Memory B cell (primary cell): Measurements from ENCODE around the gene KNSTRN.
A peak's percentile ranks its signal among the peaks of the same experiment; 100 is the strongest.

Source experiments
- ATAC-seq: fragments of 150-1000 bp; cut with Tn5 transposase; 2 replicates; pipeline ENCODE4 v1.10.0; 2021; ENCODE audit warnings: low read depth, mild to moderate bottlenecking, moderate library complexity
- DNase-seq, 2 donors: peaks; one replicate each; pipeline ENCODE4 v3.0.0; 2022; ENCODE audit warnings: low spot score in 2 of 2
- H3K27ac Mint-ChIP-seq: one replicate; pipeline ENCODE4 v1.8.0; 2022; ENCODE audit warnings: mild to moderate bottlenecking, moderate library complexity, mixed read lengths
- H3K27me3 Mint-ChIP-seq: one replicate; pipeline ENCODE4 v1.8.0; 2022; ENCODE audit warnings: mixed read lengths
- H3K36me3 Mint-ChIP-seq: one replicate; pipeline ENCODE4 v1.8.0; 2022; ENCODE audit warnings: mild to moderate bottlenecking, mixed read lengths
- H3K4me1 Mint-ChIP-seq: one replicate; pipeline ENCODE4 v1.8.0; 2022; ENCODE audit warnings: mixed read lengths
- H3K4me3 Mint-ChIP-seq: one replicate; pipeline ENCODE4 v1.8.0; 2022; ENCODE audit warnings: mild to moderate bottlenecking, moderate library complexity, mixed read lengths
- H3K9me3 Mint-ChIP-seq: one replicate; pipeline ENCODE4 v1.8.0; 2022; ENCODE audit warnings: mixed read lengths

The KNSTRN gene, protein sequence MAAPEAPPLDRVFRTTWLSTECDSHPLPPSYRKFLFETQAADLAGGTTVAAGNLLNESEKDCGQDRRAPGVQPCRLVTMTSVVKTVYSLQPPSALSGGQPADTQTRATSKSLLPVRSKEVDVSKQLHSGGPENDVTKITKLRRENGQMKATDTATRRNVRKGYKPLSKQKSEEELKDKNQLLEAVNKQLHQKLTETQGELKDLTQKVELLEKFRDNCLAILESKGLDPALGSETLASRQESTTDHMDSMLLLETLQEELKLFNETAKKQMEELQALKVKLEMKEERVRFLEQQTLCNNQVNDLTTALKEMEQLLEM

DNA sequence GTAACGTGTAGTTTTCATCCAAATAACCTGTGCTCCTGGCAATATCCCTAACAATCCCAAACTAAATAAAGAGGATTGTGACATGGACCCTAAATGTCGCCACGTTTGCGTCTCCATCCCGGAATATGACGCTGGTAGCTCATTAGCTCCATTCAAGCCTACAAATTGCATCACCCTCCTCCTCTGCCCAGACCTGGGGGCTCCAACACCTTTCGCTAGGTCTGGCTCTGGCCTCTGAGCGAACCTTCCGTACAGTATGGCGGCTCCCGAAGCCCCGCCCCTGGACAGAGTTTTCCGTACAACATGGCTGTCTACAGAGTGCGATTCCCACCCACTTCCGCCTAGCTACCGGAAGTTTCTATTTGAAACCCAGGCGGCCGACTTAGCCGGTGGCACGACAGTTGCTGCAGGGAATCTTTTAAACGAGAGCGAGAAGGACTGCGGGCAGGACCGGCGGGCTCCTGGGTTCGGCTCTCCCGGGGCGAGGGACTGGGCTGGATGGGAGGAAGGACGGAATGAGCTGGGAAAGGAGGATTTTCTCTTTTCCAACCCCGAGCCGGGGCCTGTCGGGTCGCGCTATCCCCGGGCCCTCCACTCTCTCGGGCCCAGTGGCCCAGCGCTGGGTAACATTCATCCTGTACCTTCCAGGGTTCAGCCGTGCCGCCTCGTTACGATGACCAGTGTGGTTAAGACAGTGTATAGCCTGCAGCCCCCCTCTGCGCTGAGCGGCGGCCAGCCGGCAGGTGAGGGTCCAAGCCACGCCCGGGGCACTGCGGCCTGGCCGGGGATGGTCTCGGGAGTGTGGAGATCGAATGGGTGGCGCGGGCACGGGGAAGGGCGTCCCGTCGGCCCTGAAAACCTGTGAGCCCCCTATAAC, at the start of gene KNSTRN:
Gene KNSTRN, plus strand, starts transcription at position 142 of the 877 bp plus-strand sequence. Its CDS starts 115 bp downstream, at position 257.
- H3K9me3 Mint-ChIP-seq = no peaks in the 10 kb centered on the region
- H3K36me3 Mint-ChIP-seq = peaks cover 8% of the 10 kb centered on the region
- H3K4me1 Mint-ChIP-seq = peaks cover 11% of the 10 kb centered on the region
- peak within 1 kb of the TSS; percentile 51 for H3K27ac Mint-ChIP-seq
- H3K27me3 Mint-ChIP-seq = no peaks in the 10 kb centered on the region
- H3K4me3 Mint-ChIP-seq = peak within 1 kb of the TSS; percentile 98
- peak; percentile 93 to 94 for DNase-seq
- peak; percentile 99 for ATAC-seq

DNA sequence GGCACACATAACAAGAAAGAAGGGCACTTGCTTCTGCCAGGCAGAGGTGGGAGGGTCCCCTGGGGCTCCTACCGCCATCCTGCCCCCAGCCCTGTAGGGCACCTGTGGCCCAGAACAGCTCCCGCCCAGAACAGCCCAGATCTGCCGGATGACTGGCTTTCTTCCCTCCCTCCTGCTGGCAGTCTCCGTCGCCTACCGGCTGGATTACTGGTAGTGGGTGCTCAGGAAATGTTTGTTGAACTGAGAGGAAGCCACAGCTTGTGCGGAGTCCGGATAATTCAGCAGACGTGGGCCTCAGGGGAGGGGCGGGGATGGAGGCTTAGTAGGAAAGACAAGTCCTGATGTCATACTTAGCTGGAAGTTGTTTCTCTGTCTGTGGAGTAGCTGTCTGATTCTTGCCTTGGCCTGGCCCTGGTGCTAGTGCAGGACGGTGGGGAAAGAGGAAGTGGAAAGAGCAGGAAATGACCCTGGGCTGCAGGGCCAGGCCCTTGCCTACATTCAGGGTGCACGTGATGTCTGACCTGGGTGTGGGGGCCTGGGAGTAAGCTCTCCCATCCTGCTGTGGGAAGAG, 48.5 kb upstream of the KNSTRN start:
- H3K27ac Mint-ChIP-seq = peak overlapping the region; percentile 11
- H3K4me1 Mint-ChIP-seq = peaks cover 13% of the 10 kb centered on the region
- ATAC-seq = peak; percentile 16
- H3K36me3 Mint-ChIP-seq = no peaks in the 10 kb centered on the region
- H3K27me3 Mint-ChIP-seq = peaks cover 2% of the 10 kb centered on the region
- no peak for DNase-seq
- H3K9me3 Mint-ChIP-seq = no peaks in the 10 kb centered on the region
- H3K4me3 Mint-ChIP-seq = no peak overlapping the region

DNA sequence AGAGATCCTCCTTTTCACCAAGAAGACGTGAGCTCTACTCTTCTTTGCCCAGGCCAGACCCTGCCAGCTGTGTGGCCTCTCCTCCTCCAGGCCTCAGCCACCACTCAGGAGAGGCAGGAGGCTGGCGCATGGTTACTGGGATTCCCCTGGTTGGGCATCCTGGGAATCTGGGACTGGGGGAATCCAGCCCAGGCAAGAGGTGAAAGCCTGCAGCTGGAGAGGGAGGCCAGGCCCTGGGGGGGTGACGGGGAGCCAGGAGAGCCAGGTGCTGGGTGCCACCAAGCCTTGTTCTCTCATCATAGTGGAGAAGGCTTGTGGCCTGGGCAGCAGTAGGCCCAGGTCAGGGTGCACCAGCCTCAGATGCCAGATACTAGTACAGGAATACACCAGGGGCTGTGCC, 48.0 kb upstream of the KNSTRN start:
- no peak for DNase-seq
- Mint-ChIP-seq H3K4me1 (peaks cover 13% of the 10 kb centered on the region), H3K27ac (peak overlapping the region; percentile 11), H3K36me3 (no peaks in the 10 kb centered on the region), H3K9me3 (no peaks in the 10 kb centered on the region), H3K4me3 (no peak overlapping the region), H3K27me3 (peaks cover 2% of the 10 kb centered on the region)
- ATAC-seq = no peak

DNA sequence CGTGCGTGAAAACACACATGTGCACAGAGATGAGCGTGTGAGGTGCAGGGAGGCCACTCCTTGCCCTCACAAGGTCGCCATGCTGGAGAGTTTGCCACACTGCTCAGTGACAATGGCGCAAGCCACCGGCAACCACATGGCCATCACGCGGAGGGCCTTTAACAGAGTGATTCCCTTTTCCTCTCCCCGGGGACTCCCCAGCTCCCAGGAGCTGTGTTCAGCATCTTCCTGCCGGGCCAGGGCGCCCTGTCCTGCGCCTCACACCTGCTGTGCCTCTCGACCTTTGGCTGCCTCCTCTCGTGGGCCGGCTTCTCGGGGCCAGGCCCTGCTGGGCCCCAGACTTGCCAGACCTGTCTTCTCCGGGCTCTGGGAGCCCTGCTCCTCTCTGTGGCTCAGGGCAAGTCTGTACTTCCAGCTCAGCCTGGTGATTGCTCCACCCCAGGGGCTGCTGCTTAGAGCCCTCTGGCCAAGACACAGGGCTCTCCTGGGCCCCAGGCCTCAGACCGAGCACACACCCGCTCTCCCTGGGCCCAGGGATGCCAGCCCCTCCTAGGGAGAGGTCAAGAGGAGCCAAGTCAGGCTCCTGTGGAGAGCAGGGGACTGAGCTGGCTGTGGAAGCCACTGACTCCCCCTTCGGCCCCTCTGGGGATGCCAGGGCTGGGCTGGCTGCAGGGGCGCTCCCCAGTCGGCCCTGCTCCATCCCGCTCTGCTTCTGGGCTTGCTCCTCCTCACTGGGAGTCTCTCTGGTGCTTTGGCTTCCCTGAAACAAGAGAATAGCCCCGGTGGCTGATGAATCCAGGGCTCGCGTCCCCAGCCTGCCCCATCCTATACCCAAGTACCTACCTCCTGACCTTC, 47.4 kb upstream of the KNSTRN start:
- Mint-ChIP-seq H3K27ac (no peak overlapping the region), H3K4me1 (peaks cover 13% of the 10 kb centered on the region), H3K4me3 (no peak overlapping the region), H3K27me3 (peaks cover 2% of the 10 kb centered on the region), H3K9me3 (no peaks in the 10 kb centered on the region), H3K36me3 (no peaks in the 10 kb centered on the region)
- no peak for DNase-seq
- ATAC-seq = no peak

DNA sequence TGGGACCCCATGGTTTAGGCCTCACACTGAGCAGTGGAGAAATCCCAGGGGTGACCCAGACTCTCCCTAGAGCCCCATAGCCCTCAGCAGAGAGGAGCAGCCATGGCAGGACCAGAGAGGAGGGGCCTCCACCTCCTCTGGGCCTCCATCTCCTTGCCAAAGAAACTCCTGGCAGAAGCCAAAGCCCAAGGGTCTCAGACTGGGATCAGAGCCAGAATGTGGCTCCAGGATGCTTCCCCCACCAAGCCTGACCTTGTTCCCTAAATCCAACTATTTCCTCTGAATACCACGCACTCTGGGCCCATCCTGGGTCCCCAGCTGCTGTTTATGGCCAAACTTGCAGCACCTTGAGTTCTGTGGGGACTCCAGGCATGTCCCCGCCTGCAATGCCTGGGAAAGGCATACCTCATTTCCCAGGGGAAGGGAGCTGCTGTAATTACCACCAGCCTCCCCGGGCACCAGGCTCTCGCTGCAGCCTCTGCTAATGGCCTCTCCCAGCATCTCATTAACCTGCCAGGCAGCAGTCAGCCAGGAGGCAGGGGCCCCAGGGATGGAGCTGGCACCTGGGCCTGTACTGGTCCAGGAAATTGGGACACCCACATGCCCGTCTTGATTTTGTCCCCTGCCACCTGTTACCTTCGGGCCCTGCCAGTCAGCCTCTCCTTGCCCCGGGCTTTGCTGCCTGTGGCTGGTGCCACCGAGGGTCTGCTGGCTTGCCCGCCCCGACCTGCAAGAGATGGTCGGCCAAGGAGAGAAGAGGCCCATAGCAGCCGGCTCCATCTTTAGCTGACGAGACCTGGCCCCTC, 46.4 kb upstream of the KNSTRN start:
- Mint-ChIP-seq H3K4me3 (no peak overlapping the region), H3K27ac (no peak overlapping the region), H3K9me3 (no peaks in the 10 kb centered on the region), H3K27me3 (peaks cover 2% of the 10 kb centered on the region), H3K36me3 (no peaks in the 10 kb centered on the region), H3K4me1 (peaks cover 13% of the 10 kb centered on the region)
- ATAC-seq (no peak), DNase-seq (no peak)

DNA sequence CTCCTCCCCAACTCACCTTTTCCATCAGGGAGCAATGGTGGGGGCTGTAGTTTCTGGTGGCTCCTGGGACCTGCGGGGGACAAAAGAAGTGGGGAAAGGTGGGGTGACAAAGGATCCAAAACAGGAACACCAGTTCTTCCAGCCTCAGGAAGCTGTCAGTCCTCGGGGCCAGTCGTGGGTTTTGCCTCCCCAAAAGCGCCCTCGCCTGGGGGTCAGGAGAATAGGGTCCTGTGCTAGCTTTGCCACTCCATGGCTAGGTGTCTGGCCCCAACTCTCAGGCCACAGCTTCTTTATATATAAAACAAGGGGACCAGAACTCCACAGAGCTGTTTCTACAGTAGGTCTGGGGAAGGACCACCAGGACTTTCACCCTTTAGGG, 45.8 kb upstream of the KNSTRN start:
- no peak for DNase-seq
- Mint-ChIP-seq H3K9me3 (no peaks in the 10 kb centered on the region), H3K27ac (no peak overlapping the region), H3K4me1 (peaks cover 13% of the 10 kb centered on the region), H3K4me3 (no peak overlapping the region), H3K36me3 (no peaks in the 10 kb centered on the region), H3K27me3 (peaks cover 2% of the 10 kb centered on the region)
- no peak for ATAC-seq

DNA sequence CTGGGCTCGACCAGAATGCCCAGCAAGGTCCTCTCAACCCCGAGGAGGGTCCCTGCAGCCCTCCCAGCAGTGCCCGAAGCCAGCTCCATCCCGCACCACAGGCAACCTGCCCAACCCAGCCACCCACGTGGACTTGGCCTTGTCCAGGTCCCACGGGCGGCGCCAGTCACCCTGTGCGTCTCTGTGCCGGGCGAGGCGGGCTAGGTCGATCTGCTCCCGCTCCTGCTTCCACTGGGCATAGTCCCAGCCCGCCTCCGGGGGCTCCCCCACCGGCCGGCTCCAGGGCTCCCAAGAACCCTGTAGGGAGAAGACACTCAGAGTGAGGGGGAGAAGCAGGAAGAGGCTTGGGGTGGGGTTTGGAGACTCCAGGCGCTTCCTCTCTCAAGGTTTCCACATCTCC, 44.9 kb upstream of the KNSTRN start:
- no peak overlapping the region for H3K4me3 Mint-ChIP-seq
- no peaks in the 10 kb centered on the region for H3K36me3 Mint-ChIP-seq
- H3K27ac Mint-ChIP-seq = no peak overlapping the region
- peaks cover 13% of the 10 kb centered on the region for H3K4me1 Mint-ChIP-seq
- ATAC-seq (no peak), DNase-seq (no peak)
- H3K27me3 Mint-ChIP-seq = peaks cover 2% of the 10 kb centered on the region
- no peaks in the 10 kb centered on the region for H3K9me3 Mint-ChIP-seq

DNA sequence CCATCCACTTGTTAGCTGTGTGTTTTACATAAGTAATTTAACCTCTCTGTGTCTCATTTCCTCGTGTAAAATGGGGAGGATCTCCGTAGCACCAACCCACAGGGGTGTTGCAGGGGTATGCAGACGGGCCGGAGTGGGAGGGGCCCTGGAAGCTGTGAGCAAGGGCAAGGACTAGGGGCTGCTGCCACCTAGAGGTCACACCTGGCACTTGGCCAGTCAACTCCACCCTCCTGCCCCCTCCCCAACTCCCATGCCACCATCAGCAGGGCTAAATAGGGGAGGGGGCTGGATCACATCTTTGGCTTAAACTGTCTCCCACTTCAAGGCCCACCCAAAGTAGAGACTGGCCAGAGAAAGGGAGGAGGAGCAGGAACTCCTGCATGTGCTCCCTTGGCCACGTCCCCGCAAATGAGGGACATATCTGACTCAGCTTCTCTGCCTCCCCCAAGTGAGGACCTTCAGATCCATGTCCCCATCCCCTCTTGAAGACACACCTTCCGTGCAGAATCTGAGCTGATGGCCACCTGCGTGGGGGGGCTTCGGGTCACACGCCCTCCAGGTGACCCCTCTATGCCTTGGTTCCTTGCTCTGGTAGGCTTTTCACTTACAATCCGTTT, 44.4 kb upstream of the KNSTRN start:
- ATAC-seq = peak; percentile 92
- peak; percentile 71 to 74 for DNase-seq
- Mint-ChIP-seq H3K36me3 (no peaks in the 10 kb centered on the region), H3K4me3 (no peak overlapping the region), H3K9me3 (no peaks in the 10 kb centered on the region), H3K27ac (no peak overlapping the region), H3K4me1 (peaks cover 13% of the 10 kb centered on the region), H3K27me3 (peaks cover 2% of the 10 kb centered on the region)

DNA sequence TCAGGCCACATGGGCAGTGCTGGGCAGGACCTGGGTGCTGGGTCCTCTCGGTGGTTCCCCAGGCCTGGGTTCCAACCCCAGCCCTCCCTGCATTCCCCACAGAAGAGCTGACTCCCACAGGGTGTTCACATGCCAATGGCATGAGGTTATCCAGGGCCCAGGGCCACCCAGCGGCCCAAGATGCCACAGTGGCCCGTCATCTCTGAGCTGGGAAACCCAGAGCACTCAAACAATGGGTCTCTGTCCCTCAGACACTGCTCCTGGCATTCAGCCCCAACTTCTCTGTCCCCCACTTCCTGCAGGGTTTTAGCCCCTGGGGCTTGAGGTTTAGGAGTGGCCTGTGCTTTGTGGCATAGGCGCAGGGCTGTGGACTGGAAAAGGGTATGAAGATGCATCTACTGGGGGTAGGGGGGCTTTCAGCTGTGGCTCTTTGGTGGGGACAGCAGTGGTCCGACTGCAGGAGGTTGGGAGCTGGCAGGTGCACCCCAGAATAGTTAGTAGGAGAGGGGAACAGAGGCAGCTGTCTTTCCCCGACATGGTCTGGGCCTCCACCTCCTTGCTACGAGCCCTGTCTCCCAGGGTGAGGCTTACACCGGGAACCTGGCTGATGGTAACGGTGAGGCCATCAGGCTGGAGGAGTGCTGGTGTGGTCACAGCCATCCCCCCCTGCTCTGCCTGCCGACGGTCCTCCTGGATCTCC, 43.5 kb upstream of the KNSTRN start:
- no peaks in the 10 kb centered on the region for H3K9me3 Mint-ChIP-seq
- no peak for ATAC-seq
- no peak overlapping the region for H3K27ac Mint-ChIP-seq
- peaks cover 2% of the 10 kb centered on the region for H3K27me3 Mint-ChIP-seq
- no peaks in the 10 kb centered on the region for H3K36me3 Mint-ChIP-seq
- H3K4me1 Mint-ChIP-seq = peaks cover 7% of the 10 kb centered on the region
- no peak overlapping the region for H3K4me3 Mint-ChIP-seq
- no peak for DNase-seq

DNA sequence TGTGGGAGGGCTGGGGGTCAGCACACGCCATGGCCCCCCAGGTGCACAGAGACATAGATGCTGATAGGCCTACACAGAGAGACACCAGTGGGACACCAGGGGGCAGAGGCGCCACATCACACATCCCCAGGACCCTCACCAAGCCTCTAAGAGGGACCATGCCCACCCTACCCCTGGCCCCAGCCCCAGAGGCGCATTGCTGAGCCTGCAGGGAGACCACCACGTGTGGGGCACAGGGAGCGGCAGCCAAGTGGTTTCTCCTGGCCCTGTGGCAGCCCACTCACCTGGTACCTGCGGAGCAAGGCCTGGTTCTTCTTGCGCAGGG, 42.9 kb upstream of the KNSTRN start:
- ATAC-seq (no peak), DNase-seq (no peak)
- Mint-ChIP-seq H3K27me3 (peaks cover 2% of the 10 kb centered on the region), H3K9me3 (no peaks in the 10 kb centered on the region), H3K4me1 (peaks cover 5% of the 10 kb centered on the region), H3K36me3 (no peaks in the 10 kb centered on the region), H3K4me3 (no peak overlapping the region), H3K27ac (no peak overlapping the region)

DNA sequence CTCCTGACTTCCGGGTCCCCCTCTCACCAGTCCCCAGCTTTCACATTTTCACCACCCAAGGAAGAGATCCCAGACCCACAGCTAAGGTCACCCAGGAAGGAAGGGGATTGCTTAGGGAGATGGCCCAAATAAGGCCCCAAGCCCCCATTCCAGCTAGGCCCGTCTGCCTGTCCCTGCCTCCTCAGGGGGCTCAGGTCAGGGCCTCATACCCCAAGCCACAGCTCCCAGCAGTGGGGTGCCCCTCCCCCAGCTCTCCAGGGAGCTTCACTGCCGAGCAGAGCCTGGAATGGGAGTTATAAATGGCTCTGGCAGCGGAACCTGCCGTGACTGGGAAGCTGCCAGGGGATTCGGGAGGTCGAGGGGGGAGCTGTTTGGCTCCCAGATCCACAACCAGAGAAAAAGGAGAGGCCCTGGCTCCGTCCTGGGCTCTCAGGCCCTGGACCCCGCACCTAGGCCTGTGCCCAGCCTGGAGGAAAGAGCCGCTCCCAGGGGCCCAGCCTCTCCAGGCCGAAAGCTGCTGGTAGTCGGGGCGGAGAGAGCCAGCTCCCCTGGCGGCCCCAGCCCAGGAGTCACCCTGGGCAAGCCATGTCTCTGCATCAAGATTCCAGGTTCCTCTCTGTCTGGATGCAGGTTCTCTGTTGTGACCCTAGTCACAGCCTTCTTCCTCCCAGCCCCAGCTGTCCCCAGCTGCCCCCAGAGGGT, 42.3 kb upstream of the KNSTRN start:
- Mint-ChIP-seq H3K27me3 (peaks cover 2% of the 10 kb centered on the region), H3K36me3 (no peaks in the 10 kb centered on the region), H3K27ac (no peak overlapping the region), H3K9me3 (no peaks in the 10 kb centered on the region), H3K4me1 (peaks cover 5% of the 10 kb centered on the region), H3K4me3 (no peak overlapping the region)
- ATAC-seq (no peak), DNase-seq (no peak)
